ENCODE measurements around the gene C3orf18.

- no peak for TF ChIP-seq CTCF (IDR thresholded peaks at IDR 0.05)
- TF ChIP-seq EZH2 (IDR thresholded peaks at IDR 0.05) = no peak
Measured at GRCh38 chr3:50508821-50509220, 58.7 kb downstream of the C3orf18 start.

Measured in neural progenitor cell (in vitro differentiated cells).